GM18519 (cell line): ENCODE measurements around the gene NAGLU.

Experiments
- ATAC-seq: cut with Tn5 transposase; IDR thresholded peaks from one replicate; pipeline ENCODE4 v1.9.1; 2021; ENCODE audit warnings: mild to moderate bottlenecking, moderate library complexity; ENCODE audit not compliant: unreplicated experiment, low FRiP score

NAGLU gene

GRCh38 chr17:42585353-42585752, 49.3 kb downstream of the NAGLU start:
- ATAC-seq: no peak

GRCh38 chr17:42586514-42587230, 50.6 kb downstream of the NAGLU start:
- no peak for ATAC-seq

- ATAC-seq: no peak
Observed at GRCh38 chr17:42590886-42591285, 54.8 kb downstream of the NAGLU start.

- no peak for ATAC-seq
Observed at GRCh38 chr17:42591411-42591810, 55.4 kb downstream of the NAGLU start.
